Thoracic aorta (tissue), 2 donors: ENCODE results near the gene MRPL3. TPM values are rescaled to one million over a fixed set of nuclear protein-coding genes. Genes with fewer than 3 reads are reported as not detected.
"Not testable (repeated sequence)": the region's sequence is repeated elsewhere in the genome, so short reads cannot be mapped to it uniquely, and the experiment has no call there.

Source experiments
- ATAC-seq: fragments of 150-250 bp; one replicate; pipeline ENCODE4 v1.8.0; 2017; ENCODE audit warnings: low read depth; ENCODE audit not compliant: insufficient number of reproducible peaks, low FRiP score
- DNase-seq: peaks from one replicate; pipeline ENCODE4 v3.0.0-alpha.2; 2020; ENCODE audit warnings: low spot score
- H3K27ac ChIP-seq, 2 donors: fragments of 200-600 bp; sonication (generic); 1 replicate in 1 of 2; 2 replicates in 1 of 2; pipeline ENCODE4 v1.5.1; 2016; ENCODE audit warnings: mild to moderate bottlenecking in 2 of 2, moderate library complexity in 2 of 2
- H3K27me3 ChIP-seq: fragments of 200-600 bp; sonication (generic); replicated peaks from 2 replicates; pipeline ENCODE4 v1.6.0; 2016; ENCODE audit warnings: mild to moderate bottlenecking; ENCODE audit not compliant: insufficient read depth
- H3K36me3 ChIP-seq: fragments of 200-600 bp; sonication (generic); one replicate; pipeline ENCODE4 v1.5.1; 2016
- H3K4me1 ChIP-seq, 2 donors: fragments of 200-600 bp; sonication (generic); 1 replicate in 1 of 2; 2 replicates in 1 of 2; pipeline versions ENCODE4 v1.5.1 to v1.6.0; 2016; ENCODE audit warnings: low read depth in 2 of 2, mild to moderate bottlenecking in 1 of 2; ENCODE audit not compliant: control insufficient read depth in 1 of 2
- H3K4me3 ChIP-seq: fragments of 200-600 bp; sonication (generic); 2 replicates; pipeline ENCODE4 v1.5.1; 2016; ENCODE audit warnings: mild to moderate bottlenecking
- H3K9me3 ChIP-seq: fragments of 200-600 bp; sonication (generic); 2 replicates; pipeline ENCODE4 v1.5.1; 2016
- CTCF ChIP-seq: fragments of 200-600 bp; sonication (generic); IDR thresholded peaks from one replicate; pipeline ENCODE4 v1.5.1; 2019; ENCODE audit warnings: antibody characterized with exemption
- total RNA-seq, 2 donors: library from RNA; depleted of rRNA; stranded (reverse); fragments of >200 nt; gene quantifications; one replicate each; pipeline versions ENCODE4 v1.1.0 to v1.2.3, GENCODE V29; 2016

MRPL3 gene
- total RNA-seq, 2 donors from 2014 or later: 42.0 to 80.3 TPM

GRCh38 chr3:131491084-131491483, 11.7 kb downstream of the MRPL3 start:
- Histone ChIP-seq H3K4me1 (no peaks in the 10 kb centered on the region), H3K36me3 (peaks cover 39% of the 10 kb centered on the region), H3K4me3 (no peak overlapping the region), H3K9me3 (no peaks in the 10 kb centered on the region), H3K27ac (no peak overlapping the region), H3K27me3 (no peaks in the 10 kb centered on the region)
- no peak for DNase-seq
- ATAC-seq: no peak
- TF ChIP-seq CTCF: no peak

DNA sequence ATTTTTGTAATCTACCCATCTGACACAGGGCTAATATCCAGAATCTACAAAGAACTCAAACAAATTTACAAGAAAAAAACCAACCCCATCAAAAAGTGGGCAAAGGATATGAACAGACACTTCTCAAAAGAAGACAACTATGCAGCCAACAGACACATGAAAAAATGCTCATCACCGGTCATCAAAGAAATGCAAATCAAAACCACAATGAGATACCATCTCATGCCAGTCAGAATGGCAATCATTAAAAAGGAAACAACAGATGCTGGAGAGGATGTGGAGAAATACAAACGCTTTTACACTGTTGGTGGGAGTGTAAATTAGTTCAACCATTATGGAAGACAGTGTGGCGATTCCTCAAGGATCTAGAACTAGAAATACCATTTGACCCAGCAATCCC, 16.2 kb downstream of the MRPL3 start:
- not testable (repeated sequence) for H3K27me3 ChIP-seq, H3K9me3 ChIP-seq, H3K4me1 ChIP-seq, ATAC-seq, H3K27ac ChIP-seq, H3K4me3 ChIP-seq, DNase-seq
- H3K36me3 ChIP-seq: peaks cover 23% of the 10 kb centered on the region

GRCh38 chr3:131485119-131485518, 17.7 kb downstream of the MRPL3 start:
- DNase-seq (no peak), ATAC-seq (no peak)
- no peak overlapping the region for H3K4me3 ChIP-seq
- no peak for TF ChIP-seq CTCF
- H3K9me3 ChIP-seq: no peaks in the 10 kb centered on the region
- no peak overlapping the region for H3K27ac ChIP-seq
- peaks cover 18% of the 10 kb centered on the region for H3K36me3 ChIP-seq
- H3K27me3 ChIP-seq: no peaks in the 10 kb centered on the region
- H3K4me1 ChIP-seq: no peaks in the 10 kb centered on the region

DNA sequence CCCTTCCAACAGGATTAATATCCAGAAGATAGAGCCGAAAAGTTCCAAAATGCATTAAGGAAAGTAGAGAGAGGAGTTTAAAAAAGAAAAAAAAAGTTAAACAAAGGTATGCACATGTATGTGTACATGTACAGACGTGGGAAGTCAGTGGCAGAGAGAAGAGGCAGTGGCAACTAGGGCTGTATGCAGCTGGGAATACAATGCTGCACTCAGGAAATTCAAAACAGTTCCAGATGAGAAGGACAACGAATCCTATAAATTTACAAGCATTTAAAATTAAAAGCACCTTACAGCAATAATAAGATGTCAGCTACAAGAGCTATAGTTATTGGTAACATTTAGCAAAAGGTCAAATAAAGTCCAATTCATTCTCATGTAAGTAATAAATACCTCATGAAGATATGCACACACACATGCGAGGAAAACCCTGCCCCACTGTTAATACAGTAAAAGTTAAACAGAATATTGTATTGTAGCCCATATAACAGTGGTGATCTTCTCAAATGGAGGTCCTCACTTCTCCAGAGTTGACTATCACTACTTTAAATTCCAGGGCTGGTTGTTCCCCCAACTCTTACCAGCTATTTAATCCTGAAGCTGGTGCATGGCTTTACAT, 18.2 kb downstream of the MRPL3 start:
- H3K4me1 ChIP-seq: no peaks in the 10 kb centered on the region
- no peak overlapping the region for H3K27ac ChIP-seq
- TF ChIP-seq CTCF: no peak
- no peaks in the 10 kb centered on the region for H3K27me3 ChIP-seq
- DNase-seq: no peak
- H3K9me3 ChIP-seq: no peaks in the 10 kb centered on the region
- no peak for ATAC-seq
- H3K36me3 ChIP-seq: peaks cover 13% of the 10 kb centered on the region
- H3K4me3 ChIP-seq: no peak overlapping the region

GRCh38 chr3:131480116-131480515, 22.7 kb downstream of the MRPL3 start:
- no peaks in the 10 kb centered on the region for H3K27me3 ChIP-seq
- H3K4me1 ChIP-seq: no peaks in the 10 kb centered on the region
- H3K9me3 ChIP-seq: no peaks in the 10 kb centered on the region
- H3K36me3 ChIP-seq: peaks cover 6% of the 10 kb centered on the region
- no peak overlapping the region for H3K27ac ChIP-seq
- ATAC-seq (no peak), DNase-seq (no peak)
- H3K4me3 ChIP-seq: no peak overlapping the region
- TF ChIP-seq CTCF: no peak

GRCh38 chr3:131477813-131478212, 25.0 kb downstream of the MRPL3 start:
- ATAC-seq (no peak), DNase-seq (no peak)
- no peaks in the 10 kb centered on the region for H3K4me1 ChIP-seq
- H3K36me3 ChIP-seq: peaks cover 3% of the 10 kb centered on the region
- H3K27ac ChIP-seq: no peak overlapping the region
- no peak for TF ChIP-seq CTCF
- no peak overlapping the region for H3K4me3 ChIP-seq
- H3K9me3 ChIP-seq: no peaks in the 10 kb centered on the region
- H3K27me3 ChIP-seq: no peaks in the 10 kb centered on the region
